Hematopoietic multipotent progenitor cell treated with erythropoietin and hydrocortisone succinate and interleukin-3 and kit ligand, for 4 days (in vitro differentiated cells): ENCODE measurements around the gene RPL37.
A peak's percentile ranks its signal among the peaks of the same experiment; 100 is the strongest.
"Not testable (repeated sequence)": the region's sequence is repeated elsewhere in the genome, so short reads cannot be mapped to it uniquely, and the experiment has no call there.

Experiments
- DNase-seq: peaks from one replicate; pipeline ENCODE4 v3.0.0-alpha.2; 2015

Gene RPL37

GRCh38 chr5:40796487-40796889 lies 38.5 kb downstream of the RPL37 start:
- peak; percentile 51 for DNase-seq

- not testable (repeated sequence) for DNase-seq
Measured at GRCh38 chr5:40794877-40795276, 40.1 kb downstream of the RPL37 start.

GRCh38 chr5:40794340-40794739 lies 40.7 kb downstream of the RPL37 start:
- not testable (repeated sequence) for DNase-seq

GRCh38 chr5:40792691-40793090 lies 42.3 kb downstream of the RPL37 start:
- not testable (repeated sequence) for DNase-seq

GRCh38 chr5:40791715-40792139 lies 43.3 kb downstream of the RPL37 start:
- peak; percentile 37 for DNase-seq

GRCh38 chr5:40790947-40791593 lies 44.0 kb downstream of the RPL37 start:
- no peak for DNase-seq

- not testable (repeated sequence) for DNase-seq
Measured at GRCh38 chr5:40788941-40789340, 46.1 kb downstream of the RPL37 start.

GRCh38 chr5:40787986-40788385 lies 47.0 kb downstream of the RPL37 start:
- no peak for DNase-seq

- not testable (repeated sequence) for DNase-seq
Measured at GRCh38 chr5:40786664-40787063, 48.4 kb downstream of the RPL37 start.

GRCh38 chr5:40784916-40785315 lies 50.1 kb downstream of the RPL37 start:
- DNase-seq: no peak

GRCh38 chr5:40784027-40784653 lies 50.9 kb downstream of the RPL37 start:
- no peak for DNase-seq

- DNase-seq: peak; percentile 32
Measured at GRCh38 chr5:40781843-40782409, 53.1 kb downstream of the RPL37 start.

- no peak for DNase-seq
Measured at GRCh38 chr5:40780858-40781257, 54.2 kb downstream of the RPL37 start.

- DNase-seq: no peak
Measured at GRCh38 chr5:40780199-40780598, 54.8 kb downstream of the RPL37 start.

GRCh38 chr5:40779561-40779960 lies 55.5 kb downstream of the RPL37 start:
- no peak for DNase-seq

- no peak for DNase-seq
Measured at GRCh38 chr5:40778133-40778532, 56.9 kb downstream of the RPL37 start.

GRCh38 chr5:40776658-40776977 lies 58.4 kb downstream of the RPL37 start:
- DNase-seq: no peak

- no peak for DNase-seq
Measured at GRCh38 chr5:40775846-40776657, 59.0 kb downstream of the RPL37 start.
